Endothelial cell of umbilical vein (primary cell): ENCODE measurements around the gene SEMG1. TPM values are rescaled to one million over a fixed set of nuclear protein-coding genes. Genes with fewer than 3 reads are reported as not detected.

Experiments used
- BruUV-seq: library from RNA; stranded (reverse); fragments of 400-500 nt; replicated peaks from 2 replicates; lab custom pipeline; 2021; lab: Mats Ljungman, UMichigan
- CTCF ChIA-PET: fragments of 300-600, 350-600 bp; sonication (Branson Sonifier 250); formaldehyde crosslinking; loops from one replicate; lab custom pipeline; 2021; ENCODE audit warnings: antibody characterized with exemption, inconsistent platforms; lab: Charles Lee
- POLR2A ChIA-PET: fragments of 300-600, 350-600 bp; sonication (Branson Sonifier 250); formaldehyde crosslinking; loops from one replicate; lab custom pipeline; 2021; ENCODE audit warnings: antibody characterized with exemption, inconsistent platforms; lab: Charles Lee
- DNase-seq: peaks from one replicate; pipeline ENCODE4 v3.0.0-alpha.2; 2011; ENCODE audit warnings: low read depth, low spot score
- FAIRE-seq: peaks from 2 replicates; lab custom pipeline; 2011; peaks lifted over from hg19 to GRCh38; lab: Jason Lieb, UNC
- H2AFZ ChIP-seq: 2 replicates; pipeline ENCODE4 v1.6.0; 2012; ENCODE audit warnings: low read depth, low read length, control low read depth, inconsistent platforms
- H3K27ac ChIP-seq: 2 replicates; pipeline ENCODE4 v1.5.1; 2011; ENCODE audit warnings: low read depth, mild to moderate bottlenecking, control low read depth, low read length, moderate library complexity; ENCODE audit not compliant: insufficient read depth
- H3K27me3 ChIP-seq, 2 experiments: 2 replicates each; pipeline versions ENCODE4 v1.6.0 to v1.6.1; 2011; ENCODE audit warnings: low read length in 2 of 2, mixed read lengths in 1 of 2; ENCODE audit not compliant: control insufficient read depth in 2 of 2, insufficient read depth in 2 of 2
- H3K36me3 ChIP-seq, 2 experiments: 2 replicates in 1 of 2; 3 replicates in 1 of 2; pipeline ENCODE4 v1.5.1; 2011; ENCODE audit warnings: low read length in 2 of 2, mild to moderate bottlenecking in 1 of 2, moderate library complexity in 1 of 2; ENCODE audit not compliant: control insufficient read depth in 2 of 2, insufficient read depth in 2 of 2; ENCODE audit errors: extremely low read depth in 1 of 2
- H3K4me1 ChIP-seq: 3 replicates; pipeline ENCODE4 v1.5.1; 2011; ENCODE audit warnings: mild to moderate bottlenecking, low read length; ENCODE audit not compliant: control insufficient read depth, insufficient read depth; ENCODE audit errors: extremely low read depth
- H3K4me2 ChIP-seq: 2 replicates; pipeline ENCODE4 v1.6.1; 2011; ENCODE audit warnings: low read length, control low read depth, mixed read lengths; ENCODE audit not compliant: insufficient read depth
- H3K4me3 ChIP-seq, 3 experiments: fragments of 200-600 bp in 1 of 3; sonication (generic), shearing (Covaris generic) in 1 of 3; replicated peaks in 1 of 3; 2 replicates each; pipeline ENCODE4 v1.5.1; 2011 to 2016; ENCODE audit warnings: control low read depth in 3 of 3, low read length in 3 of 3, mild to moderate bottlenecking in 2 of 3, inconsistent platforms in 1 of 3, low read depth in 1 of 3, moderate library complexity in 1 of 3; ENCODE audit not compliant: insufficient read depth in 1 of 3
- H3K79me2 ChIP-seq: 2 replicates; pipeline ENCODE4 v1.6.0; 2012; ENCODE audit warnings: low read length, inconsistent platforms; ENCODE audit not compliant: control insufficient read depth, insufficient read depth
- H3K9ac ChIP-seq: replicated peaks from 2 replicates; pipeline ENCODE3; 2011; ENCODE audit warnings: low read length, control low read depth; ENCODE audit not compliant: insufficient read depth; ENCODE audit errors: extremely low read depth
- H3K9me1 ChIP-seq: replicated peaks from 3 replicates; pipeline ENCODE4 v1.6.0; 2011; ENCODE audit warnings: mild to moderate bottlenecking, low read length; ENCODE audit not compliant: control insufficient read depth, insufficient read depth; ENCODE audit errors: extremely low read depth
- H3K9me3 ChIP-seq: replicated peaks from 2 replicates; pipeline ENCODE4 v1.5.1; 2012; ENCODE audit warnings: low read length, inconsistent platforms; ENCODE audit not compliant: control insufficient read depth, insufficient read depth
- H4K20me1 ChIP-seq: replicated peaks from 2 replicates; pipeline ENCODE3; 2011; ENCODE audit warnings: mild to moderate bottlenecking, low read length; ENCODE audit not compliant: control insufficient read depth, insufficient read depth; ENCODE audit errors: extremely low read depth
- CTCF ChIP-seq, 2 donors: IDR thresholded peaks; 1 replicate in 1 of 2; 2 replicates in 1 of 2; pipeline ENCODE4 v1.5.1; 2011; ENCODE audit warnings: low read length in 2 of 2, mild to moderate bottlenecking in 2 of 2, moderate library complexity in 2 of 2, control low read depth in 1 of 2, inconsistent platforms in 1 of 2, low read depth in 1 of 2; ENCODE audit not compliant: insufficient read depth in 1 of 2; ENCODE audit errors: extremely low read depth in 1 of 2
- EZH2 ChIP-seq: IDR thresholded peaks from 2 replicates; pipeline ENCODE4 v1.6.1; 2012; ENCODE audit warnings: borderline replicate concordance, low read depth, mild to moderate bottlenecking, moderate library complexity, low read length, inconsistent platforms; ENCODE audit not compliant: severe bottlenecking
- FOS ChIP-seq: IDR thresholded peaks from 2 replicates; pipeline ENCODE4 v1.6.1; 2011; ENCODE audit warnings: mild to moderate bottlenecking, low read length, moderate library complexity, borderline replicate concordance; ENCODE audit not compliant: insufficient read depth
- GATA2 ChIP-seq: IDR thresholded peaks from 2 replicates; pipeline ENCODE4 v1.7.0; 2011; ENCODE audit warnings: low read depth, mild to moderate bottlenecking, moderate library complexity, mixed read lengths, low read length; ENCODE audit not compliant: insufficient read length, insufficient read depth
- JUN ChIP-seq: IDR thresholded peaks from 2 replicates; pipeline ENCODE4 v1.6.1; 2011; ENCODE audit warnings: borderline replicate concordance, low read depth; ENCODE audit not compliant: insufficient read length, insufficient read depth
- MAX ChIP-seq: IDR thresholded peaks from 2 replicates; pipeline ENCODE4 v1.6.1; 2011; ENCODE audit not compliant: insufficient read depth, insufficient read length
- MYC ChIP-seq: IDR thresholded peaks from one replicate; pipeline ENCODE4 v1.6.1; 2011; ENCODE audit warnings: mild to moderate bottlenecking, low read depth, low read length
- POLR2A ChIP-seq: IDR thresholded peaks from 2 replicates; pipeline ENCODE4 v1.6.1; 2012; ENCODE audit warnings: low read depth, mild to moderate bottlenecking, control low read depth, low read length
- POLR2AphosphoS5 ChIP-seq: IDR thresholded peaks from 2 replicates; pipeline ENCODE4 v1.6.1; 2012; ENCODE audit warnings: low read depth, mild to moderate bottlenecking, control low read depth, low read length, moderate library complexity; ENCODE audit not compliant: insufficient read depth
- dilution Hi-C: fragments of 300-500 bp; cut with MboI; formaldehyde crosslinking; loops from one replicate; pipeline ENCODE4 v1.15.0; 2019; ENCODE audit warnings: low sequenced_read_pairs; ENCODE audit not compliant: extremely low pct_ligation_motif_present
- intact Hi-C: fragments of 100-400 bp; cut with micrococcal nuclease; formaldehyde crosslinking; loops from one replicate; pipeline ENCODE4 v1.10.0; 2022
- polyA plus RNA-seq, 4 experiments: library from polyadenylated mRNA; depleted of rRNA in 3 of 4; stranded (reverse) in 3 of 4; unstranded in 1 of 4; fragments of >200 nt; gene quantifications; 2 replicates each; pipeline versions ENCODE4 v1.2.1 to v1.2.3, GENCODE V29; 2011 to 2012; ENCODE audit warnings: missing spikeins in 1 of 4
- total RNA-seq: library from RNA; stranded (reverse); gene quantifications from 2 replicates; pipeline ENCODE4 v1.2.3, GENCODE V29; 2021

SEMG1 gene
- total and polyA plus RNA-seq, 2 donors (not counting 3 experiments of a cell fraction or from before 2014, with no cell fraction given): not detected

GRCh38 chr20:45179166-45179565, 27.7 kb upstream of the SEMG1 start:
- POLR2A ChIA-PET: no interaction called here
- BruUV-seq: no TSS peak
- no peak for TF ChIP-seq GATA2
- TF ChIP-seq POLR2AphosphoS5: no peak
- TF ChIP-seq POLR2A: no peak
- no peak for TF ChIP-seq MYC
- no peak for TF ChIP-seq CTCF (IDR thresholded peaks at IDR 0.05; ENCODE audit: extremely low read depth in 1 of 2, insufficient read depth in 1 of 2, low read depth in 1 of 2, low read length in 2 of 2)
- TF ChIP-seq FOS: no peak
- no peak for TF ChIP-seq JUN
- no peak for TF ChIP-seq EZH2
- no peak for TF ChIP-seq MAX
- no peaks in the 10 kb centered on the region for H3K9me1 ChIP-seq
- no peaks in the 10 kb centered on the region for H3K9me3 ChIP-seq
- no peaks in the 10 kb centered on the region for H3K79me2 ChIP-seq
- no peaks in the 10 kb centered on the region for H3K36me3 ChIP-seq
- DNase-seq (no peak), FAIRE-seq (no peak)
- H3K9ac ChIP-seq: no peak overlapping the region
- no peak overlapping the region for H3K4me3 ChIP-seq
- H3K4me2 ChIP-seq: no peak overlapping the region
- no peak overlapping the region for H2AFZ ChIP-seq
- dilution Hi-C loops (no loop called here), intact Hi-C loops (no loop called here)
- CTCF ChIA-PET: no interaction called here
- no peaks in the 10 kb centered on the region for H4K20me1 ChIP-seq
- no peak overlapping the region for H3K27ac ChIP-seq
- H3K27me3 ChIP-seq: peaks cover 2 to 3% of the 10 kb centered on the region in 2 experiments
- H3K4me1 ChIP-seq: no peaks in the 10 kb centered on the region
